Panc1 (cell line): ENCODE results near the gene ABCC10. TPM values are rescaled to one million over a fixed set of nuclear protein-coding genes. Genes with fewer than 3 reads are reported as not detected.

Source experiments
- ATAC-seq: fragments of 200-7000 bp; cut with Tn5 transposase; 2 replicates; pipeline ENCODE4 v1.9.1; 2020; ENCODE audit warnings: mild to moderate bottlenecking, moderate library complexity
- BruUV-seq: library from RNA; stranded (reverse); fragments of 400-500 nt; replicated peaks from 2 replicates; lab custom pipeline; 2021; lab: Mats Ljungman, UMichigan
- CTCF ChIA-PET: fragments of 300-600 bp; sonication (Branson Sonifier 250); formaldehyde crosslinking; loops from one replicate; lab custom pipeline; 2022; ENCODE audit warnings: antibody characterized with exemption; lab: Charles Lee
- POLR2A ChIA-PET: fragments of 300-600 bp; sonication (Branson Sonifier 250); formaldehyde crosslinking; loops from one replicate; lab custom pipeline; 2022; ENCODE audit warnings: antibody characterized with exemption; lab: Charles Lee
- DNase-seq: peaks from one replicate; pipeline ENCODE4 v3.0.0-alpha.2; 2010; ENCODE audit warnings: low read depth, low spot score
- H3K27ac ChIP-seq: 2 replicates; pipeline ENCODE4 v1.5.1; 2011; ENCODE audit warnings: mild to moderate bottlenecking, low read length, inconsistent platforms
- H3K27me3 ChIP-seq: fragments of 200-500 bp; sonication (Bioruptor generic); 2 replicates; pipeline ENCODE4 v1.6.0; 2014; ENCODE audit warnings: low read length, inconsistent platforms; ENCODE audit not compliant: control insufficient read depth, insufficient read depth
- H3K36me3 ChIP-seq: fragments of 200-500 bp; sonication (Bioruptor generic); 2 replicates; pipeline ENCODE4 v1.5.1; 2014; ENCODE audit warnings: inconsistent platforms, mild to moderate bottlenecking, low read length, moderate library complexity; ENCODE audit not compliant: control insufficient read depth, insufficient read depth
- H3K4me1 ChIP-seq: 2 replicates; pipeline ENCODE4 v1.5.1; 2011; ENCODE audit warnings: inconsistent platforms, mild to moderate bottlenecking, low read length, moderate library complexity; ENCODE audit not compliant: control insufficient read depth, insufficient read depth
- H3K4me3 ChIP-seq, 2 experiments: 2 replicates each; pipeline ENCODE4 v1.5.1; 2011 to 2012; ENCODE audit warnings: low read depth in 2 of 2, low read length in 2 of 2, mild to moderate bottlenecking in 2 of 2, inconsistent platforms in 1 of 2, moderate library complexity in 1 of 2
- H3K9me3 ChIP-seq: fragments of 200-500 bp; sonication (Bioruptor generic); 2 replicates; pipeline ENCODE4 v1.5.1; 2014; ENCODE audit warnings: low read depth, mild to moderate bottlenecking, inconsistent platforms, low read length, moderate library complexity; ENCODE audit not compliant: control insufficient read depth, insufficient read depth
- CTCF ChIP-seq: fragments of 450-650 bp; IDR thresholded peaks from 2 replicates; pipeline ENCODE4 v1.5.1; 2017; ENCODE audit warnings: mild to moderate bottlenecking
- POLR2AphosphoS5 ChIP-seq: IDR thresholded peaks from 2 replicates; pipeline ENCODE4 v1.6.1; 2012; ENCODE audit warnings: mild to moderate bottlenecking, low read depth, low read length, moderate library complexity
- REST ChIP-seq, 2 experiments: IDR thresholded peaks; 2 replicates each; pipeline ENCODE4 v1.6.1; 2011 to 2012; ENCODE audit warnings: low read depth in 2 of 2, control low read depth in 1 of 2, low read length in 1 of 2, mild to moderate bottlenecking in 1 of 2, moderate library complexity in 1 of 2; ENCODE audit not compliant: insufficient read depth in 1 of 2
- SIN3A ChIP-seq: IDR thresholded peaks from 2 replicates; pipeline ENCODE4 v1.6.1; 2012; ENCODE audit warnings: low read depth, mild to moderate bottlenecking, low read length, moderate library complexity, borderline replicate concordance; ENCODE audit not compliant: insufficient read depth
- TCF7L2 ChIP-seq: IDR thresholded peaks from 2 replicates; pipeline ENCODE4 v1.6.1; 2011; ENCODE audit warnings: mild to moderate bottlenecking, low read depth, low read length, inconsistent platforms
- in situ Hi-C: cut with HindIII; loops from 2 replicates; pipeline ENCODE4 v1.10.0; 2016; ENCODE audit warnings: low sequenced_read_pairs, low pct_unique_long_range_greater_than_20kb
- intact Hi-C: fragments of 100-400 bp; cut with micrococcal nuclease; formaldehyde crosslinking; loops from one replicate; pipeline ENCODE4 v1.10.0; 2022; ENCODE audit not compliant: unreplicated experiment
- total RNA-seq: library from RNA; stranded (reverse); gene quantifications from one replicate; pipeline ENCODE4 v1.2.1, GENCODE V29; 2021; ENCODE audit not compliant: unreplicated experiment

Gene ABCC10
- total RNA-seq, 1 experiment from 2014 or later: 52.7 TPM

DNA sequence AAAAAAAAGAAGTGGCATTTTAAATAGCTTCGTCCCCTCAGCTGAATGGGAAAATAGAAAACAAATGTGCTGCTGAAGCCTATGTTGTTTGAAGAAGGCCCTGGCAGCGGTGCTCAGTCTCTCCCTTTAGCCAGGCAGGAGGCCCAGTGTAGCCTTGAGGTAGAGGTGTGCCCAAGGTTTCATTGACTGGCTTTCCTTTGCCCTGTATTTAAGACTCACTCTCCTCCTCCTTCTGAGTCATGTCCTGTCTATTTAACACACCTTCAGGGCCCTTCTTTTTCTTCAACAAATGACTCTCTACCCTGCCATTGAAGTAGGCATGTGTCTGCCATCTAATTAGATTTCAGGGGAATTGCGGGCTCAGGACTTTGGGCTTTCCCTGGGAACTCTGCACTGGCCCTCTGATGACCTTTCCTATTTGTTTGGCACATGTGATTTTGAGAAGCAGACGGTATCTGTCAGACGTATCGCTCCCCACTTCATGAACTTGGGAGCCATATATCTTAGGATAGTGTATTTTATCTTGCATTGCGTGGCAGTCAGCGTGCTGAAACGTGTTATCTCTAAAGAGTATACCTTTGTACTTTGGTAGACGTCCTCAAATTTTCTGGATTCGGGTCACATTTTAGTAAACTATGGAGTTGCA lies 54.4 kb downstream of the ABCC10 start:
- in situ Hi-C loops: no loop called here
- ChIA-PET POLR2A (no interaction called here), CTCF (interaction anchor here (0.6 kb wide), 1 partner anchor 87 kb away, joined by 6 read pairs; no protein-coding TSS in a partner anchor)
- intact Hi-C loops: no loop called here
- H3K36me3 ChIP-seq: no peaks in the 10 kb centered on the region
- H3K27ac ChIP-seq: no peak overlapping the region
- TSS peak; percentile 10 for BruUV-seq
- no peak for ATAC-seq
- H3K4me1 ChIP-seq: peaks cover 13% of the 10 kb centered on the region
- H3K27me3 ChIP-seq: no peaks in the 10 kb centered on the region
- no peak for TF ChIP-seq CTCF
- TF ChIP-seq TCF7L2: no peak
- TF ChIP-seq POLR2AphosphoS5: no peak
- TF ChIP-seq SIN3A: no peak
- no peak for TF ChIP-seq REST (IDR thresholded peaks at IDR 0.05; ENCODE audit: insufficient read depth in 1 of 2, low read depth in 2 of 2, low read length in 1 of 2)
- H3K4me3 ChIP-seq: no peak overlapping the region
- no peaks in the 10 kb centered on the region for H3K9me3 ChIP-seq
- DNase-seq: no peak

DNA sequence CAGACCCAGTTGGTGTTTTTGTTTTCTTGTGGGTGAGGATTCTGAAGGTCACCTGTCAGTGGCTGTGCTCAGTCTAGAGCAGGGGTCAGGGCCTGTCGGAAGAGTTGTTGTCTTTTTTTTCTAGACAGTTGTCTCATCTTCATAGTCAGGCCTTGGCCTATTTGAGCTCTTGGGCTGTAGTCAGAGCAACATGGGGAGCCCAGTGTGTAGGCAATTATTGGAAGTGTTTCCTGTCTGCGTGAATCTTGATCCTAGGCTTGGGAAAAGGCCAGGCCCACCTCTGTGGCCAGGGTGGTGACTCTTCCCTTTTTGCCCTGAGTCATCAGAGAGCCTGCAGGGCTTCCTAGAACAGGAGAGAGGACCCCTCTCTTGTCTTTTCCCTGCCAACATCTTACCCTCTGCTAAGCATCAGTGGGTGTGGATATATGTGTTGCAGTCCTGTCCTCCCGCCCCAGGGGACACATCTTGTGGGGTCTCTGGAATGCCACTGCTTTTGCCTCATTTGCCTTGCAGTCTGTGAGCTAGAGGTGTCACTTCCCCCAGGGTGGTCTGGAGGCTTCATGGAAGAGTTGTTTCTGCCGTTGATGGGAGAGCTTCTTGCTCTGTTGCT lies 61.4 kb downstream of the ABCC10 start:
- DNase-seq (no peak), ATAC-seq (no peak)
- no TSS peak for BruUV-seq
- intact Hi-C loops: no loop called here
- ChIA-PET POLR2A (no interaction called here), CTCF (no interaction called here)
- Histone ChIP-seq H3K4me3 (no peak overlapping the region), H3K4me1 (peaks cover 3% of the 10 kb centered on the region; the same call in 1 of the 2 replicates), H3K27me3 (no peaks in the 10 kb centered on the region), H3K27ac (no peak overlapping the region), H3K36me3 (no peaks in the 10 kb centered on the region), H3K9me3 (no peaks in the 10 kb centered on the region)
- in situ Hi-C loops: no loop called here
- TF ChIP-seq REST (IDR thresholded peaks at IDR 0.05; ENCODE audit: insufficient read depth in 1 of 2, low read depth in 2 of 2, low read length in 1 of 2) (no peak), SIN3A (no peak), CTCF (no peak), POLR2AphosphoS5 (no peak)
